IMR-90 (cell line): ENCODE measurements around the gene RGS3. TPM values are rescaled to one million over a fixed set of nuclear protein-coding genes. Genes with fewer than 3 reads are reported as not detected.

Experiments used
- ATAC-seq: fragments of 200-7000 bp; cut with Tn5 transposase; 2 replicates; pipeline ENCODE4 v1.9.1; 2020; ENCODE audit warnings: low read depth, mild to moderate bottlenecking, moderate library complexity
- BruUV-seq: library from RNA; stranded (reverse); fragments of 400-500 nt; replicated peaks from 2 replicates; lab custom pipeline; 2021; lab: Mats Ljungman, UMichigan
- CTCF ChIA-PET: fragments of 300-600 bp; formaldehyde crosslinking; extraction: SDS; loops from one replicate; lab custom pipeline; 2021; ENCODE audit warnings: antibody characterized with exemption; lab: Yijun Ruan, JAX
- POLR2A ChIA-PET: fragments of 300-600 bp; sonication (Branson Sonifier 250); formaldehyde crosslinking; loops from one replicate; lab custom pipeline; 2022; ENCODE audit warnings: antibody characterized with exemption; ENCODE audit not compliant: unreplicated experiment; lab: Charles Lee
- DNase-seq: peaks from one replicate; pipeline ENCODE4 v3.0.0; 2013
- H2AFZ ChIP-seq: replicated peaks from 2 replicates; pipeline ENCODE3; 2013; ENCODE audit warnings: low read length, mild to moderate bottlenecking; ENCODE audit not compliant: poor library complexity
- H2AK5ac ChIP-seq: 2 replicates; pipeline ENCODE4 v1.6.1; 2013; ENCODE audit warnings: low read depth, low read length, inconsistent platforms
- H2AK9ac ChIP-seq: replicated peaks from 2 replicates; pipeline ENCODE3; 2013; ENCODE audit warnings: mild to moderate bottlenecking, low read depth, low read length, moderate library complexity; ENCODE audit not compliant: poor library complexity
- H2BK120ac ChIP-seq: 2 replicates; pipeline ENCODE4 v1.6.1; 2013; ENCODE audit warnings: low read depth, low read length, inconsistent platforms
- H2BK15ac ChIP-seq: 3 replicates; pipeline ENCODE4 v1.6.1; 2013; ENCODE audit warnings: low read depth, low read length, inconsistent platforms
- H2BK20ac ChIP-seq: 2 replicates; pipeline ENCODE4 v1.6.1; 2013; ENCODE audit warnings: low read depth, mild to moderate bottlenecking, inconsistent platforms, low read length, moderate library complexity
- H2BK5ac ChIP-seq: 2 replicates; pipeline ENCODE4 v1.6.1; 2013; ENCODE audit warnings: mild to moderate bottlenecking, low read depth, low read length, inconsistent platforms; ENCODE audit not compliant: poor library complexity, severe bottlenecking
- H3K14ac ChIP-seq: replicated peaks from 2 replicates; pipeline ENCODE4 v1.6.1; 2013; ENCODE audit warnings: low read depth, low read length, inconsistent platforms
- H3K18ac ChIP-seq: 2 replicates; pipeline ENCODE4 v1.6.1; 2013; ENCODE audit warnings: low read depth, low read length, control low read depth
- H3K23ac ChIP-seq: 2 replicates; pipeline ENCODE4 v1.6.1; 2013; ENCODE audit warnings: low read depth, low read length, inconsistent platforms
- H3K27ac ChIP-seq: 2 replicates; pipeline ENCODE4 v1.5.1; 2013; ENCODE audit warnings: mild to moderate bottlenecking, control low read depth, low read length; ENCODE audit not compliant: insufficient read depth
- H3K27me3 ChIP-seq: 2 replicates; pipeline ENCODE4 v1.6.1; 2013; ENCODE audit warnings: low read length; ENCODE audit not compliant: control insufficient read depth, insufficient read depth
- H3K36me3 ChIP-seq: 2 replicates; pipeline ENCODE4 v1.6.1; 2013; ENCODE audit warnings: low read length, mixed read lengths; ENCODE audit not compliant: control insufficient read depth, insufficient read depth
- H3K4ac ChIP-seq: 2 replicates; pipeline ENCODE4 v1.6.1; 2013; ENCODE audit warnings: low read depth, low read length, inconsistent platforms
- H3K4me1 ChIP-seq: 2 replicates; pipeline ENCODE4 v1.6.1; 2013; ENCODE audit warnings: low read length, mixed read lengths; ENCODE audit not compliant: control insufficient read depth, insufficient read depth
- H3K4me2 ChIP-seq: 2 replicates; pipeline ENCODE4 v1.6.1; 2013; ENCODE audit warnings: low read depth, mild to moderate bottlenecking, control low read depth, low read length, moderate library complexity
- H3K4me3 ChIP-seq: 2 replicates; pipeline ENCODE4 v1.5.1; 2013; ENCODE audit warnings: low read depth, mild to moderate bottlenecking, control low read depth, low read length, moderate library complexity; ENCODE audit not compliant: insufficient read depth
- H3K56ac ChIP-seq: 2 replicates; pipeline ENCODE4 v1.6.1; 2013; ENCODE audit warnings: low read length, inconsistent platforms; ENCODE audit not compliant: insufficient read depth; ENCODE audit errors: extremely low read depth
- H3K79me1 ChIP-seq, 2 experiments: 2 replicates each; pipeline ENCODE4 v1.6.1; 2013; ENCODE audit warnings: low read length in 2 of 2, inconsistent platforms in 1 of 2, low read depth in 1 of 2
- H3K9ac ChIP-seq: 2 replicates; pipeline ENCODE4 v1.6.1; 2013; ENCODE audit warnings: low read depth, low read length, control low read depth
- H3K9me1 ChIP-seq: 2 replicates; pipeline ENCODE4 v1.6.1; 2013; ENCODE audit warnings: low read length, inconsistent platforms; ENCODE audit not compliant: insufficient read depth
- H3K9me3 ChIP-seq: 2 replicates; pipeline ENCODE4 v1.6.1; 2013; ENCODE audit warnings: low read length; ENCODE audit not compliant: control insufficient read depth, insufficient read depth
- H4K20me1 ChIP-seq: 2 replicates; pipeline ENCODE4 v1.6.1; 2013; ENCODE audit warnings: low read length, inconsistent platforms; ENCODE audit not compliant: insufficient read depth
- H4K5ac ChIP-seq: 2 replicates; pipeline ENCODE4 v1.6.1; 2013; ENCODE audit warnings: mild to moderate bottlenecking, low read depth, low read length, control low read depth
- H4K8ac ChIP-seq, 2 experiments: 2 replicates each; pipeline ENCODE4 v1.6.1; 2013; ENCODE audit warnings: low read depth in 2 of 2, low read length in 2 of 2, control low read depth in 1 of 2, inconsistent platforms in 1 of 2
- H4K91ac ChIP-seq: 2 replicates; pipeline ENCODE4 v1.6.1; 2013; ENCODE audit warnings: low read depth, low read length, inconsistent platforms; ENCODE audit not compliant: insufficient read depth
- BHLHE40 ChIP-seq: fragments of 150-350 bp; IDR thresholded peaks from 2 replicates; pipeline ENCODE4 v1.6.1; 2016; ENCODE audit warnings: mild to moderate bottlenecking, low read depth, low read length
- CEBPB ChIP-seq: IDR thresholded peaks from 2 replicates; pipeline ENCODE4 v1.6.1; 2012; ENCODE audit warnings: low read depth, low read length, improper control_type of control experiment
- CHD1 ChIP-seq: IDR thresholded peaks from 2 replicates; pipeline ENCODE4 v1.6.1; 2012; ENCODE audit warnings: low read depth, low read length, improper control_type of control experiment
- MAZ ChIP-seq: IDR thresholded peaks from 2 replicates; pipeline ENCODE4 v1.6.1; 2012; ENCODE audit warnings: low read depth, mild to moderate bottlenecking, low read length, improper control_type of control experiment, moderate library complexity, borderline replicate concordance
- POLR2A ChIP-seq: IDR thresholded peaks from 2 replicates; pipeline ENCODE4 v1.6.1; 2012; ENCODE audit warnings: mild to moderate bottlenecking, low read depth, low read length
- RAD21 ChIP-seq: IDR thresholded peaks from 2 replicates; pipeline ENCODE4 v1.6.1; 2012; ENCODE audit warnings: low read length, improper control_type of control experiment
- RCOR1 ChIP-seq: IDR thresholded peaks from 2 replicates; pipeline ENCODE4 v1.6.1; 2012; ENCODE audit warnings: mild to moderate bottlenecking, low read length, improper control_type of control experiment; ENCODE audit not compliant: insufficient replicate concordance
- SMC3 ChIP-seq: fragments of 150-350 bp; IDR thresholded peaks from 2 replicates; pipeline ENCODE4 v1.6.1; 2016; ENCODE audit warnings: low read depth, mild to moderate bottlenecking, antibody characterized with exemption, low read length, moderate library complexity
- WGBS, 2 experiments: methylation state at CpG; one replicate each; pipeline versions ENCODE4 v1.1.5 to v1.1.7; 2013; ENCODE audit warnings: missing lambda C conversion rate in 2 of 2; ENCODE audit not compliant: insufficient read length in 1 of 2; ENCODE audit errors: extremely low coverage in 2 of 2; 5-methylcytosine and 5-hydroxymethylcytosine counted together
- dilution Hi-C: fragments of 300-500 bp; cut with HindIII; formaldehyde crosslinking; loops from one replicate; pipeline ENCODE4 v1.14.3; 2018; ENCODE audit warnings: low sequenced_read_pairs; ENCODE audit not compliant: unreplicated experiment
- in situ Hi-C: fragments of 300-500 bp; cut with MboI; formaldehyde crosslinking; loops from 3 replicates; pipeline ENCODE4 v1.14.3; 2019; ENCODE audit warnings: low sequenced_read_pairs, inconsistent platforms, mixed read lengths
- intact Hi-C: fragments of 100-400 bp; cut with micrococcal nuclease; formaldehyde crosslinking; loops from 2 replicates; pipeline ENCODE4 v1.10.0; 2022
- polyA plus RNA-seq, 3 experiments: library from polyadenylated mRNA; depleted of rRNA; stranded (reverse); fragments of >200 nt; gene quantifications; 2 replicates each; pipeline ENCODE4 v1.2.3, GENCODE V29; 2012; ENCODE audit warnings: low replicate concordance in 1 of 3
- total RNA-seq: library from RNA; depleted of rRNA; stranded (reverse); fragments of >200 nt; gene quantifications from 2 replicates; pipeline ENCODE4 v1.2.3, GENCODE V29; 2012
- TF ChIP-seq, protein P1 (sequence below): fragments of 150-350 bp; IDR thresholded peaks from 2 replicates; pipeline ENCODE4 v1.6.1; 2017; ENCODE audit warnings: mild to moderate bottlenecking, antibody characterized with exemption, low read length, low read depth
- TF ChIP-seq, protein P2 (sequence below): conservative IDR thresholded peaks from 2 replicates; pipeline ENCODE4 v1.5.1; 2012; ENCODE audit warnings: mild to moderate bottlenecking, low read depth, low read length, improper control_type of control experiment
- TF ChIP-seq, protein P3 (sequence below): fragments of 150-350 bp; IDR thresholded peaks from 2 replicates; pipeline ENCODE4 v1.6.1; 2016; ENCODE audit warnings: low read depth, mild to moderate bottlenecking, low read length, moderate library complexity, borderline replicate concordance

RGS3 gene
- total and polyA plus RNA-seq, 2 of the 4 experiments (the other 2 are of a cell fraction) = 51.8 to 65.6 TPM

DNA sequence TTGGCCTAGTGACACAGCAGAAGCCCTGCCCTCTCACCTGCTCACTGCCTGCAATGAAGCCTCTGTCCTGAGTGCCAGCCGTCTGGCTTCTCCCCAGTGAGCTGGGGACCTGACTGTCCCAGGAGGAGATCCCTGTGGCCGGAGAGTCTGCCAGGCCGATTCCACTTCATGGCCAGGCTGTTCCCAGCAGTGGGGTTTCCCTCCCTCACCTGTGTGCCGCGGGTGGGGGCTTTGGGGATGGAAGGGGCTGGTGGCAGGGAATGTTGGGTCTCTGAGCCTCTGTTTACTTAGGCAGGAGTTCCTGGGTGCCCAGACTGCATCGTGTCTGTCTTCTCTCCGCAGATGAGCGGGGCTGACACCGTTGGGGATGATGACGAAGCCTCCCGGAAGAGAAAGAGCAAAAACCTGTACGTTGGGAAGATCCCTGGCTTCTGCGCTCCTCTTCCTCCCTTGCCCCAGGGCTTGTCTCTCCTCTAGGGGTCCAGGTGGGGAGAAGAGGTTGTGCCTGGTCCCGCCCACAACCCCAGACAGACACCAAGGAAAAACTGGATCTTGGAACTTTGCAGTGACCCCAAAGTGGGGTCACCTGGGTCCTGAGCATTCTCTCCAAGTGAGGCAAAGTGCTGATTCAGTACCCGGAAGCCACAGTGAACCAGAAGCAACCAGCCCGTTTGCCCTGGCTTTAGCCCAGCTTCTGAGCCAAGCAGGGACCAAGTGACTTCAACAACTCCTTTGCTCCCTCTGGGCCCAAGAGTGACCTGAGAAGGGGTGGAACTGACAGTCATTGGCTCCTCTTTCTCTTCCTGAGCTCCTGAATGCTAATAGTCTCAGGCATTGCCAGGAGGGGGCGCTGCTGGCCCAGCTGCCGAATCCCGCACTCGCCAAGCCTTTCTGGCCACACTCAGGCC lies 127.7 kb downstream of the RGS3 start:
- TF ChIP-seq, protein P1, sequence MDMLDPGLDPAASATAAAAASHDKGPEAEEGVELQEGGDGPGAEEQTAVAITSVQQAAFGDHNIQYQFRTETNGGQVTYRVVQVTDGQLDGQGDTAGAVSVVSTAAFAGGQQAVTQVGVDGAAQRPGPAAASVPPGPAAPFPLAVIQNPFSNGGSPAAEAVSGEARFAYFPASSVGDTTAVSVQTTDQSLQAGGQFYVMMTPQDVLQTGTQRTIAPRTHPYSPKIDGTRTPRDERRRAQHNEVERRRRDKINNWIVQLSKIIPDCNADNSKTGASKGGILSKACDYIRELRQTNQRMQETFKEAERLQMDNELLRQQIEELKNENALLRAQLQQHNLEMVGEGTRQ = no peak
- TF ChIP-seq MAZ (peak; percentile 32; the same call in 1 of the 2 replicates), CEBPB (no peak), POLR2A (peak; percentile 49; the same call in 1 of the 2 replicates), BHLHE40 (no peak), RAD21 (peak; percentile 100), RCOR1 (no peak), SMC3 (peak; percentile 100), CHD1 (peak; percentile 78; the same call in 1 of the 2 replicates)
- TF ChIP-seq, protein P2, sequence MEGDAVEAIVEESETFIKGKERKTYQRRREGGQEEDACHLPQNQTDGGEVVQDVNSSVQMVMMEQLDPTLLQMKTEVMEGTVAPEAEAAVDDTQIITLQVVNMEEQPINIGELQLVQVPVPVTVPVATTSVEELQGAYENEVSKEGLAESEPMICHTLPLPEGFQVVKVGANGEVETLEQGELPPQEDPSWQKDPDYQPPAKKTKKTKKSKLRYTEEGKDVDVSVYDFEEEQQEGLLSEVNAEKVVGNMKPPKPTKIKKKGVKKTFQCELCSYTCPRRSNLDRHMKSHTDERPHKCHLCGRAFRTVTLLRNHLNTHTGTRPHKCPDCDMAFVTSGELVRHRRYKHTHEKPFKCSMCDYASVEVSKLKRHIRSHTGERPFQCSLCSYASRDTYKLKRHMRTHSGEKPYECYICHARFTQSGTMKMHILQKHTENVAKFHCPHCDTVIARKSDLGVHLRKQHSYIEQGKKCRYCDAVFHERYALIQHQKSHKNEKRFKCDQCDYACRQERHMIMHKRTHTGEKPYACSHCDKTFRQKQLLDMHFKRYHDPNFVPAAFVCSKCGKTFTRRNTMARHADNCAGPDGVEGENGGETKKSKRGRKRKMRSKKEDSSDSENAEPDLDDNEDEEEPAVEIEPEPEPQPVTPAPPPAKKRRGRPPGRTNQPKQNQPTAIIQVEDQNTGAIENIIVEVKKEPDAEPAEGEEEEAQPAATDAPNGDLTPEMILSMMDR = peak; percentile 98
- TF ChIP-seq, protein P3, sequence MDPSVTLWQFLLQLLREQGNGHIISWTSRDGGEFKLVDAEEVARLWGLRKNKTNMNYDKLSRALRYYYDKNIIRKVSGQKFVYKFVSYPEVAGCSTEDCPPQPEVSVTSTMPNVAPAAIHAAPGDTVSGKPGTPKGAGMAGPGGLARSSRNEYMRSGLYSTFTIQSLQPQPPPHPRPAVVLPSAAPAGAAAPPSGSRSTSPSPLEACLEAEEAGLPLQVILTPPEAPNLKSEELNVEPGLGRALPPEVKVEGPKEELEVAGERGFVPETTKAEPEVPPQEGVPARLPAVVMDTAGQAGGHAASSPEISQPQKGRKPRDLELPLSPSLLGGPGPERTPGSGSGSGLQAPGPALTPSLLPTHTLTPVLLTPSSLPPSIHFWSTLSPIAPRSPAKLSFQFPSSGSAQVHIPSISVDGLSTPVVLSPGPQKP = no peak
- Histone ChIP-seq H4K91ac (peak overlapping the region; percentile 53; the same call in 1 of the 2 replicates), H2AK9ac (peak overlapping the region; percentile 44), H2BK20ac (peak overlapping the region; percentile 67; the same call in 1 of the 2 replicates), H3K4ac (0 out of 2 replicates have a peak overlapping the region, but pooled peaks have one; percentile 71), H2BK5ac (no peak overlapping the region), H3K4me2 (no peak overlapping the region), H3K23ac (no peak overlapping the region), H2AK5ac (peak overlapping the region; percentile 86; the same call in 1 of the 2 replicates), H4K8ac (0 out of 4 replicates have a peak overlapping the region, but pooled peaks of 1 of the 2 experiments have one; percentile 53), H2BK15ac (no peak overlapping the region; the same call in 2 of the 3 replicates), H3K9me1 (peaks cover 12% of the 10 kb centered on the region), H3K36me3 (peaks cover 8% of the 10 kb centered on the region), H3K56ac (no peak overlapping the region), H3K9ac (no peak overlapping the region), H4K20me1 (peaks cover 10% of the 10 kb centered on the region), H4K5ac (no peak overlapping the region), H3K18ac (no peak overlapping the region), H3K79me1 (peaks cover 0 to 21% of the 10 kb centered on the region in 2 experiments; a peak in 2 of 4 replicates), H3K9me3 (no peaks in the 10 kb centered on the region), H2AFZ (peak overlapping the region; percentile 75), H3K4me1 (peaks cover 10% of the 10 kb centered on the region; the same call in 1 of the 2 replicates), H3K27ac (no peak overlapping the region), H3K27me3 (no peaks in the 10 kb centered on the region), H2BK120ac (no peak overlapping the region), H3K14ac (no peak overlapping the region), H3K4me3 (no peak overlapping the region)
- no TSS peak for BruUV-seq
- 71% methylated on average over 6 of the region's 20 CpGs; no CpG with 5 or more reads in 1 of the 2 experiments for WGBS, 2 experiments
- CTCF ChIA-PET = interaction anchor here (0.7 to 5.7 kb wide), 11 partner anchors 8 to 145 kb away, joined by 3 to 132 read pairs (median 4); no protein-coding TSS in a partner anchor
- DNase-seq (peak; percentile 62), ATAC-seq (peak; percentile 31)
- intact Hi-C loops = loop anchor here (1.0 to 5.0 kb wide), 6 partner anchors 64 to 319 kb away; partner anchors contain the start of gene ALAD
- POLR2A ChIA-PET = no interaction called here
- in situ Hi-C loops = loop anchor here (5.0 kb wide), 1 partner anchor 66 kb away; no protein-coding TSS in a partner anchor
- dilution Hi-C loops = no loop called here
